H1 (cell line): ENCODE data around the gene AFAP1L1. TPM values are rescaled to one million over a fixed set of nuclear protein-coding genes. Genes with fewer than 3 reads are reported as not detected.

Experiments used
- CEBPB ChIP-seq: IDR thresholded peaks from 2 replicates; pipeline ENCODE4 v1.6.1; 2012; ENCODE audit warnings: low read depth, low read length
- CTBP2 ChIP-seq: IDR thresholded peaks from 2 replicates; pipeline ENCODE4 v1.7.0; 2011; ENCODE audit warnings: borderline replicate concordance, mild to moderate bottlenecking, moderate library complexity, mixed read lengths, low read length; ENCODE audit not compliant: insufficient read depth, insufficient read length
- EP300 ChIP-seq, 2 experiments: IDR thresholded peaks; 1 replicate in 1 of 2; 2 replicates in 1 of 2; pipeline ENCODE4 v1.6.1; 2011 to 2012; ENCODE audit warnings: low read depth in 2 of 2, low read length in 2 of 2, mild to moderate bottlenecking in 2 of 2, borderline replicate concordance in 1 of 2, inconsistent platforms in 1 of 2, moderate library complexity in 1 of 2
- EZH2 ChIP-seq: fragments of 200-600 bp; sonication (generic); IDR thresholded peaks from 2 replicates; pipeline ENCODE4 v1.7.1; 2012; ENCODE audit warnings: low read depth, mild to moderate bottlenecking, moderate library complexity, low read length, inconsistent platforms; ENCODE audit not compliant: severe bottlenecking
- GABPA ChIP-seq: IDR thresholded peaks from 2 replicates; pipeline ENCODE4 v1.6.1; 2011; ENCODE audit warnings: mild to moderate bottlenecking, low read length, moderate library complexity, borderline replicate concordance; ENCODE audit not compliant: insufficient read depth
- KDM1A ChIP-seq: fragments of 200-600, 300-600 bp; sonication (generic); IDR thresholded peaks from 2 replicates; pipeline ENCODE4 v1.7.1; 2016; ENCODE audit warnings: mild to moderate bottlenecking, low read length, borderline replicate concordance
- RFX5 ChIP-seq: IDR thresholded peaks from 2 replicates; pipeline ENCODE4 v1.6.1; 2011; ENCODE audit warnings: low read depth, low read length, improper control_type of control experiment, borderline replicate concordance
- SIRT6 ChIP-seq: IDR thresholded peaks from one replicate; pipeline ENCODE4 v1.7.1; 2012; ENCODE audit warnings: low read length, inconsistent platforms
- TAF1 ChIP-seq: IDR thresholded peaks from 2 replicates; pipeline ENCODE4 v1.6.1; 2011; ENCODE audit warnings: mild to moderate bottlenecking, low read depth, low read length
- polyA plus RNA-seq, 7 experiments: library from polyadenylated mRNA; depleted of rRNA in 3 of 7; stranded (reverse) in 5 of 7; unstranded in 2 of 7; fragments of >200 nt in 5 of 7; fragments of 200-250 nt in 2 of 7; gene quantifications; 1 replicate in 5 of 7; 2 replicates in 1 of 7; 4 replicates in 1 of 7; pipeline versions ENCODE4 v1.2.1 to v1.2.3, GENCODE V29; 2011 to 2013; ENCODE audit warnings: missing spikeins in 2 of 7, mixed read lengths in 2 of 7
- total RNA-seq: library from RNA; stranded (reverse); fragmentation: NEBNext Ultra II Directional; extraction: Animal tissue kit (Norgen Biotek cat#: 25700); gene quantifications from 2 replicates; pipeline ENCODE4 v1.2.1, GENCODE V29; 2021

The AFAP1L1 gene
- total and polyA plus RNA-seq, 2 of the 8 experiments (the other 6 are each of a cell fraction or from before 2014, with no cell fraction given), result 0.79 to 4.7 TPM

GRCh38 chr5:149357370-149358293, 86.0 kb downstream of the AFAP1L1 start, which contains the start of gene PCYOX1L (continued):
- peak; percentile 53; the same call in 1 of the 2 replicates for TF ChIP-seq TAF1
- TF ChIP-seq SIRT6, result no peak
- TF ChIP-seq RFX5, result no peak
- TF ChIP-seq EP300 (IDR thresholded peaks at IDR 0.05; ENCODE audit: borderline replicate concordance in 1 of 2, low read depth in 2 of 2, low read length in 2 of 2), result peak in 1 of 2 experiments; percentile 18; a peak in 1 of 3 replicates
- no peak; the same call in 1 of the 2 replicates for TF ChIP-seq KDM1A
- no peak for TF ChIP-seq CEBPB
- TF ChIP-seq EZH2, result no peak
- TF ChIP-seq GABPA, result no peak
- peak; percentile 78 for TF ChIP-seq CTBP2
